Breast epithelium (tissue), 4 donors: ENCODE measurements around the gene GCNT2. TPM values are rescaled to one million over a fixed set of nuclear protein-coding genes. Genes with fewer than 3 reads are reported as not detected.

Experiments used
- DNase-seq, 2 donors: peaks; one replicate each; pipeline ENCODE4 v3.0.0-alpha.2; 2019; ENCODE audit warnings: low spot score in 2 of 2
- H3K27ac ChIP-seq, 2 donors: fragments of 200-600 bp; sonication (generic) in 1 of 2; one replicate each; pipeline ENCODE4 v1.5.1; 2016 to 2019; ENCODE audit warnings: mild to moderate bottlenecking in 1 of 2
- H3K27me3 ChIP-seq, 2 donors: fragments of 200-600 bp; sonication (generic) in 1 of 2; one replicate each; pipeline versions ENCODE4 v1.5.1 to v1.6.0; 2017 to 2019; ENCODE audit warnings: control low read depth in 1 of 2, mild to moderate bottlenecking in 1 of 2
- H3K36me3 ChIP-seq: fragments of 200-600 bp; one replicate; pipeline ENCODE4 v1.5.1; 2019
- H3K4me1 ChIP-seq, 2 donors: fragments of 200-600 bp; sonication (generic); one replicate each; pipeline ENCODE4 v1.5.1; 2016 to 2019; ENCODE audit warnings: control low read depth in 1 of 2
- H3K4me3 ChIP-seq, 3 donors: fragments of 200-600 bp; sonication (generic); 1 replicate in 2 of 3; 2 replicates in 1 of 3; pipeline ENCODE4 v1.5.1; 2016 to 2019; ENCODE audit warnings: mild to moderate bottlenecking in 3 of 3, moderate library complexity in 2 of 3
- H3K9me3 ChIP-seq, 2 donors: fragments of 200-600 bp; sonication (generic) in 1 of 2; one replicate each; pipeline ENCODE4 v1.5.1; 2016 to 2019; ENCODE audit warnings: control low read depth in 1 of 2
- POLR2A ChIP-seq: fragments of 450-650 bp; IDR thresholded peaks from one replicate; pipeline ENCODE4 v1.6.1; 2016; ENCODE audit warnings: antibody characterized with exemption, mild to moderate bottlenecking, moderate library complexity
- POLR2AphosphoS5 ChIP-seq, 3 donors: sonication (generic); formaldehyde crosslinking; IDR thresholded peaks; one replicate each; pipeline ENCODE4 v1.6.1; 2017; ENCODE audit warnings: antibody characterized with exemption in 3 of 3
- intact Hi-C: fragments of 100-400 bp; cut with DNase I; formaldehyde crosslinking; loops from one replicate; pipeline ENCODE4 v1.15.1; 2023; ENCODE audit warnings: low total_unique reads
- total RNA-seq, 3 donors: library from RNA; depleted of rRNA; stranded (reverse); fragments of >200 nt; gene quantifications; one replicate each; pipeline ENCODE4 v1.1.0, GENCODE V29; 2016
- TF ChIP-seq, protein P1 (sequence below), 3 donors: fragments of 450-650 bp; IDR thresholded peaks; one replicate each; pipeline ENCODE4 v1.5.1; 2016 to 2017; ENCODE audit warnings: antibody characterized with exemption in 3 of 3, mild to moderate bottlenecking in 3 of 3, moderate library complexity in 3 of 3

Gene GCNT2
- total RNA-seq, 3 donors from 2014 or later, result 1.4 to 22.0 (median 13.4) TPM

DNA sequence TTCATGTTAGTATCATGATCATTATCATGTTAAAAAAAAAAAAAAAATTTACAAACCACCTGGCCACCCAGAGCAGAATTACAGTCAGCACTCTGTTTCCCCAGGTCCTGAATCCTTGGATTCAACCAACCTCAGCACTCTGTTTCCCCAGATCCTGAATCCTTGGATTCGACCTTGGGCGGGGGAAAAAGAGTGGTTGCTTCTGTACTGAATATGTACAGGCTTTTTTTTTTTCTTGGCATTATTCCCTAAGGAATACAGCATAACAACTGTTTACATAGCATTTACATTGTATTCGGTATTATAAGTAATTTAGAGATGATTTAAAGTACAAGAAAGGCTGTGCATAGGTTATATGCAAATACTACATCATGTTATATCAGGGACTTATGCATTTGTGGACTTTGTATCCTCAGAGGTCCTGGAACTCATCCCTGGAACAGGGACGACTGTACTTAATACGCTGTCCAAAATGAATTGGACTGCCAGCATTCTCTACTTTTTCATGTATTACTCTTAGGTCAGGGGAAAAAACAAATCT, 31.2 kb downstream of the GCNT2 start:
- Histone ChIP-seq H3K27ac (no peak overlapping the region), H3K36me3 (no peaks in the 10 kb centered on the region), H3K4me3 (no peak overlapping the region), H3K4me1 (no peaks in the 10 kb centered on the region), H3K27me3 (no peaks in the 10 kb centered on the region), H3K9me3 (no peaks in the 10 kb centered on the region)
- TF ChIP-seq POLR2A (no peak), POLR2AphosphoS5 (IDR thresholded peaks at IDR 0.05) (no peak)
- TF ChIP-seq, protein P1, sequence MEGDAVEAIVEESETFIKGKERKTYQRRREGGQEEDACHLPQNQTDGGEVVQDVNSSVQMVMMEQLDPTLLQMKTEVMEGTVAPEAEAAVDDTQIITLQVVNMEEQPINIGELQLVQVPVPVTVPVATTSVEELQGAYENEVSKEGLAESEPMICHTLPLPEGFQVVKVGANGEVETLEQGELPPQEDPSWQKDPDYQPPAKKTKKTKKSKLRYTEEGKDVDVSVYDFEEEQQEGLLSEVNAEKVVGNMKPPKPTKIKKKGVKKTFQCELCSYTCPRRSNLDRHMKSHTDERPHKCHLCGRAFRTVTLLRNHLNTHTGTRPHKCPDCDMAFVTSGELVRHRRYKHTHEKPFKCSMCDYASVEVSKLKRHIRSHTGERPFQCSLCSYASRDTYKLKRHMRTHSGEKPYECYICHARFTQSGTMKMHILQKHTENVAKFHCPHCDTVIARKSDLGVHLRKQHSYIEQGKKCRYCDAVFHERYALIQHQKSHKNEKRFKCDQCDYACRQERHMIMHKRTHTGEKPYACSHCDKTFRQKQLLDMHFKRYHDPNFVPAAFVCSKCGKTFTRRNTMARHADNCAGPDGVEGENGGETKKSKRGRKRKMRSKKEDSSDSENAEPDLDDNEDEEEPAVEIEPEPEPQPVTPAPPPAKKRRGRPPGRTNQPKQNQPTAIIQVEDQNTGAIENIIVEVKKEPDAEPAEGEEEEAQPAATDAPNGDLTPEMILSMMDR (IDR thresholded peaks at IDR 0.05), result no peak
- DNase-seq, result no peak
- intact Hi-C loops, result no loop called here

GRCh38 chr6:10553871-10554270, 32.7 kb downstream of the GCNT2 start:
- no peaks in the 10 kb centered on the region for H3K27me3 ChIP-seq
- H3K4me1 ChIP-seq, result no peaks in the 10 kb centered on the region
- H3K4me3 ChIP-seq, result no peak overlapping the region
- H3K36me3 ChIP-seq, result no peaks in the 10 kb centered on the region
- H3K9me3 ChIP-seq, result no peaks in the 10 kb centered on the region
- TF ChIP-seq, protein P1 (IDR thresholded peaks at IDR 0.05), result no peak
- TF ChIP-seq POLR2AphosphoS5 (IDR thresholded peaks at IDR 0.05) (no peak), POLR2A (no peak)
- intact Hi-C loops, result no loop called here
- H3K27ac ChIP-seq, result peak overlapping the region; percentile 22 to 36
- DNase-seq, result no peak

GRCh38 chr6:10554826-10555225, 33.7 kb downstream of the GCNT2 start:
- no peaks in the 10 kb centered on the region for H3K9me3 ChIP-seq
- H3K4me1 ChIP-seq, result peaks cover 0 to 3% of the 10 kb centered on the region in 2 donors
- no peak for DNase-seq
- H3K27me3 ChIP-seq, result no peaks in the 10 kb centered on the region
- H3K36me3 ChIP-seq, result no peaks in the 10 kb centered on the region
- H3K4me3 ChIP-seq, result no peak overlapping the region
- intact Hi-C loops, result no loop called here
- TF ChIP-seq POLR2AphosphoS5 (IDR thresholded peaks at IDR 0.05), result no peak
- TF ChIP-seq, protein P1 (IDR thresholded peaks at IDR 0.05), result no peak
- no peak for TF ChIP-seq POLR2A
- H3K27ac ChIP-seq, result peak overlapping the region; percentile 75 to 83

DNA sequence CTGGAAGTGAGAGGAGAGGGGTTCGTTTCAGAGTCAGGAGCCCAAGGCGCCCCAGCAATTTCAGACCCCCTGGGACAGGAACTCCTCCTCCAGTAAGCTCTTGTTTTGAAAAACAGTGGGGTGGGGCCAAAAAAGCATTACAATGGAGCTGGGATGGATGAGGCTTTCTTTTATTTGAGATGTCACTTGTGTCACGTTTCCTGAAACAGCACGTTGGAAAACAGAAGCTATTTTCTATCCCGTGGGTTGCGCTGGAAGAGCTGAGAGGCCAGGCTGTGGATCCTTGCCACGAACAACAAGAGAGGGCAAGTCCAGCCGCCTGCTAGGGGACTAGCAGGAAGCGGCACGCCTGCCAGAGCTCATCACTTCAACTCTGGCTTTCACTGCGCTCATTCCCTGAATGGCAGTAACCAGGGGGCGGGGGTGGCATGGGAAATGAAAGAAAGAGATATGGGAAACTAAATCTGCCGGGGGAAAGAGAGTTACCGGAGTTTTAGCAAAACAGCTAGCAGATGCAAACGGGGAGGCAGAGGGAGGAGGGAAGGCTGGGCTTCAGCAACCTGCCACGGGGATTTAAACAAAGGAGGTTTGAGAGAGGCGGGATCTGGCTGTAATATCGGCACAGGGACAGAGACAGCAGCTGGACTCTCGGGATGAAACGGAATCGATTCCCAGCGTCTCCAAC, 34.6 kb downstream of the GCNT2 start:
- peak overlapping the region; percentile 75 to 83 for H3K27ac ChIP-seq
- intact Hi-C loops, result no loop called here
- peak overlapping the region; percentile 27 to 62 (median 47) for H3K4me3 ChIP-seq
- no peaks in the 10 kb centered on the region for H3K36me3 ChIP-seq
- no peaks in the 10 kb centered on the region for H3K9me3 ChIP-seq
- no peaks in the 10 kb centered on the region for H3K27me3 ChIP-seq
- peaks cover 0 to 3% of the 10 kb centered on the region in 2 donors for H3K4me1 ChIP-seq
- TF ChIP-seq POLR2AphosphoS5 (IDR thresholded peaks at IDR 0.05), result no peak
- peak; percentile 56 to 71 for DNase-seq

DNA sequence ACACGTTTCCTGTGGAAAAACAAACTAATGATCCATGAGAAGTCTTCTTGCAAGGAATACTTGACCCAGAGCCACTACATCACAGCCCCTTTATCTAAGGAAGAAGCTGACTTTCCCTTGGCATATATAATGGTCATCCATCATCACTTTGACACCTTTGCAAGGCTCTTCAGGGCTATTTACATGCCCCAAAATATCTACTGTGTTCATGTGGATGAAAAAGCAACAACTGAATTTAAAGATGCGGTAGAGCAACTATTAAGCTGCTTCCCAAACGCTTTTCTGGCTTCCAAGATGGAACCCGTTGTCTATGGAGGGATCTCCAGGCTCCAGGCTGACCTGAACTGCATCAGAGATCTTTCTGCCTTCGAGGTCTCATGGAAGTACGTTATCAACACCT, 35.4 kb downstream of the GCNT2 start:
- H3K4me3 ChIP-seq, result peak overlapping the region; percentile 27 to 62 (median 47)
- DNase-seq, result no peak
- intact Hi-C loops, result no loop called here
- no peaks in the 10 kb centered on the region for H3K27me3 ChIP-seq
- H3K4me1 ChIP-seq, result peaks cover 0 to 3% of the 10 kb centered on the region in 2 donors
- no peak for TF ChIP-seq POLR2AphosphoS5 (IDR thresholded peaks at IDR 0.05)
- TF ChIP-seq, protein P1 (IDR thresholded peaks at IDR 0.05), result no peak
- TF ChIP-seq POLR2A, result no peak
- peak overlapping the region; percentile 75 to 83 for H3K27ac ChIP-seq
- no peaks in the 10 kb centered on the region for H3K36me3 ChIP-seq
- H3K9me3 ChIP-seq, result no peaks in the 10 kb centered on the region
